HG03439 (cell line): ENCODE data around the gene MTNR1B.

Experiments
- ATAC-seq: cut with Tn5 transposase; IDR thresholded peaks from one replicate; pipeline ENCODE4 v1.9.1; 2021; ENCODE audit warnings: mild to moderate bottlenecking, moderate library complexity; ENCODE audit not compliant: unreplicated experiment

The MTNR1B gene

DNA sequence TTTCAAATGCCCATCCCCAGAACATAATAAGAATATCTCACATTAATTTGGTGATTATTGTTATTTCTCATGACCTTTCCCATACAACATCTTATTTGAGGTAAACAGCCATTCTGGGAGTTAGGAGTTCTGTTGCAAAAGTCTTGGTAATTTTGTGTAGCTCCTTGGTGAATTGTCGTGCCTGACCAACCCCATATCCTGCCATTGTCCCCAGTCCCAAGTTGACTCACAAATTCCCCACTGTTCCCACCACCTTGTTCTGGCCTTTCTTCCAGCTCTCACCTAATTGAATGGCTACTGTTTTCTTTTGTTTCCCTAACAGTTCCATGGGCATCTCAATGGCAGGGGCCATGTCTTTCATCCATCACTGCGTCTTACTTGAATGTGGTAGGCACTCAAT is 8.0 kb downstream of the MTNR1B start:
- ATAC-seq, result no peak

DNA sequence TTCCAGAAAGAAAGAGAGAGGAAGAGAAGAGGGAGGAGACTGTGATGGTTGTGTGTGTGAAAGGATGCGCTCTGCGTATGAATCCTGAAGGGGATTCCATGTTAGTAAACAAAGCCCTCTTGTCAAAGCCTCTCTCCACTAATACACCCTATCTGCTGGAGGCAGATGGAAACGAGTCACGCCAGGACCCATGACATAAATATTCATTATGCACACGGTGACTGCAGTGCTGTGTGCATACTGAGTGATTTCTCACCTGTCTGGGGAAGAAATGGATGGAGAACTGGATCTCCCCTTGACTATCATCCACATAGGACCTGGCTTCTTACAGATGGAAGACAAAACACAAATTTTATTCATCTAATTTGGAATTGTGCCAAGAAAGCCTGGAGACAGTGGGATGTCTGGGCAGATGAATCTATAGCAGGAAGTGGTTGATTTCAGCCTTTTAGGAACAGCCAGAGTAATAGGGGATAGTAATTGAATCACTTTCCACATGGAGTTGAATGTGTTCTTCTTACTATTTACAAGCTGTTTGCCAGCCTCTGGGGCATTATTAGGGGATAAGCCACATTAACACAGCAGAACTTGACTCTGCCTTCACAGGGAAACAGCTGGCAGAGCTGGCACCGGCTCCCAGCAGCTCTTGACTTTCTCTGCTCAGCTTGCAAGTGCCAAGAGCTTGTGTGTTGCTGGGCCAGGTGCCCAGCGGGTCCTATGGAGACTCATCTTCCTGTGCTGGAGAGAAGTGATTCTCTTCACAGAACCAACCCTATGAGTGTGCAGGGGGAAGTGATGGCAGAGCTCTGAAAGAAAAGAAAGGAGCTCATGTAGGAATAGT is 9.0 kb downstream of the MTNR1B start:
- ATAC-seq, result no peak

DNA sequence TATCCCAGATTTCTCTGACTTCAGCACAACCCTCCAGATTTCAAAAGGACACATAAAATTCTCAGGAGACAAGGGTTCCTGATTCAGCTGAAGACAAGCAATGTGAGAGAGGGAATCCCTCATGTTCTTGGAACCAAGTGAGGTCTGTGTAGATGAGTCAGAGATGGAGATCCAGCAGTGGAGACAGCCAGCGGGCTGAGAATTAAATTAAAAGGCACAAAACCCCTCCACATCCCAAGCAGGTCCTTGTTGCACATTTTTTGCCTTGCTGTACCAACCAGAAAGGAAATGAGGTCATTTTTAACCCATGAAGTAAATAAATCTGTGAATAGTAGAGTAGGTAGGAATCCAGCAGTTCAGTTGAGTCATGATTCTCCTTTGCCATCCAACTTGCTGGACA is 9.7 kb downstream of the MTNR1B start:
- ATAC-seq, result no peak

DNA sequence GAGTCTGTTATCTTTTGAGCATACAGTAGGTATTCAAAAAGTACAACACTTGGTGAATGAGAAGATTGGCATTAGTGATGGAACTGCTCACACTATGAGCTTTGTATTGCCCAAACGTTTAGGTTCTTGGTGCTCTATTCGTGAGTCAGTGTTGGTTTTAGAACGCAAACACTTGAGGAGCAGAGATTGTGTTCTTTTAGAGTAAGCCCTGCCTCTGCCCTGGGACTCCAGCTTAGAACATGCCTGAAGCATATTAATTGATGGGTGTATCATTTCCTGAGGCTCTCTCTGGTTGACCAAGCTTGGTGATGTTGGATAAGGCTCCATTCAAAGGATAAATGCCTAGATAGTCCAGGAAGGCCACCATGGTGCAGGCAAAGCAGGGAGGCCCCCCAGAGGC is 10.9 kb downstream of the MTNR1B start:
- no peak for ATAC-seq

DNA sequence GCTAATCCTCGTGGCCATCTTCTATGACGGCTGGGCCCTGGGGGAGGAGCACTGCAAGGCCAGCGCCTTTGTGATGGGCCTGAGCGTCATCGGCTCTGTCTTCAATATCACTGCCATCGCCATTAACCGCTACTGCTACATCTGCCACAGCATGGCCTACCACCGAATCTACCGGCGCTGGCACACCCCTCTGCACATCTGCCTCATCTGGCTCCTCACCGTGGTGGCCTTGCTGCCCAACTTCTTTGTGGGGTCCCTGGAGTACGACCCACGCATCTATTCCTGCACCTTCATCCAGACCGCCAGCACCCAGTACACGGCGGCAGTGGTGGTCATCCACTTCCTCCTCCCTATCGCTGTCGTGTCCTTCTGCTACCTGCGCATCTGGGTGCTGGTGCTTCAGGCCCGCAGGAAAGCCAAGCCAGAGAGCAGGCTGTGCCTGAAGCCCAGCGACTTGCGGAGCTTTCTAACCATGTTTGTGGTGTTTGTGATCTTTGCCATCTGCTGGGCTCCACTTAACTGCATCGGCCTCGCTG is 12.1 kb downstream of the MTNR1B start:
- no peak for ATAC-seq

DNA sequence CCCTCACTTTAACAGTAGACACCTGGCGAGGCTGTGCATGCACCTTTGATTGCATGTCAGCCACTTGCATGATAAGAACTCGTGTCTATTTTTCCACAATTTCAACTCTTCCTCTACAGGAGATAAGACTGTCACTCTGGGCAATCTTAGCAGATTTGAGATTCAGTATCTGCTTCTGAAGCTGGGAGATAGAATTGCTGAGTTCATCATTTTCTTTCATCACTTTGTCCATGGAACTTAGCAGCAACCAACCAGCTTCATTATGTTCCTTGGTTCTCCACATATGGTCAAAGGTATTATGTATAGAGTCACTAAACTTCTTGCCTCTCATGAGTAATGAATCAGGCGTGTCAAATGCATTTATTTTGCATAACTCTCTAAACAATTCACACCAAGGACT is 17.1 kb downstream of the MTNR1B start:
- ATAC-seq, result no peak

DNA sequence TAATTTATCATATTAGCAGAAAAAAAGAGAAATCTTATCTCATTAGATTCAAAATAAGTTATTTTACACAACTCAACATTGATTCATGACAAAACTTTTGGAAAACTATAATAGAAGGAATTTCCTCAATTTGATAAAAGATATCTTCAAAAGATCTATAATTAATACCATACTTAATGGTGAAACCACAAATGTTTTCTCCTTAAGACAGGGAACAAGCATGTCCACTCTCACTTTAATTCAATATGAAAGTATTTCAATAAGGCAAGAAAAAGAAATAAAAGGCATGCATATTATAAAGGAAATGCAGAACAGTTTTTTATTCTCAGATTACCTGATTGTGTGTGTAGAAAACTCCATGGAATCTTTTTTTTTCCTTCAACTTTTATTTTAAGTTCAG is 23.6 kb downstream of the MTNR1B start:
- ATAC-seq, result no peak

DNA sequence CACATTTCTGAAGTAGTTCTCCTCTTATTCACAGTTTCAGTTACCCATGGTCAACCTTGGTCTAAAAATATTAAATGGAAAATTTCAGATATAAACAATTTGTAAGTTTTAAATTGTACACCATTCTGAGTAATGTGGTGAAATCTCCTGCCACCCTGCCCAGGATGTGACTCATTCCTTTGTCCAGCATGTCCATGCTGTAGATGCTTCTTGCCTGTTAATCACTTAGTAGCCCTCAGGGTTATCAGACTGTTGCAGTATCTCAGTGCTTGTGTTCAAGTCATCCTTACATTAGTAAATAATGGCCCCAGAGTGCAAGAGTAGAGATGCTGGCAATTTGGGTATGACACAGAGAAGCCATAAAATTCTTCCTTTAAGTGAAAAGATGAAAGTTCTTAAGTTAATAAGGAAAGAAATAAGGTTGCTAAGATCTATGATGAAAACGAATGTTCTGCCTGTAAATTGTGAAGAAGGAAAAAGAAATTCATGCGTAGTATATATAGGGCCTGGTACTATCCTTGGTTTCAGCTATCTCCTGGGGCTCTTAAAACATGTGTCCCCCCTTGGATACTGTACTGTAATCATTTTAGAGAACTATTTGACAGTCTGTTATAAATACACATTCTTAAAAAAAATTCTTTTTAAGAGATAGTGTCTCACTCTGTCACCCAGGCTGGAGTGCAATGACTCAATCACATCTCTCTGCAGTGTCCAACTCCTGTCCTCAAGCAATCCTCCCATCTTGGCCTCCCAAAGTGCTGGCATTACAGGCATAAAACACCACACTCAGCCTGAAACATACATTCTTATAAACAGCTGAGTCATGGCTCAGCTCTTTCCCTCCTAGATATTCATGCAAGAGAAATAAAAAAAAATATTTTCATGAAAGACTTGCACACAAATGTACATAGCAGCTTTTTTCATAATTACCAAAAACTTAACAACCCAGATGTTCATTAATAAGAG is 31.3 kb downstream of the MTNR1B start:
- ATAC-seq, result no peak

DNA sequence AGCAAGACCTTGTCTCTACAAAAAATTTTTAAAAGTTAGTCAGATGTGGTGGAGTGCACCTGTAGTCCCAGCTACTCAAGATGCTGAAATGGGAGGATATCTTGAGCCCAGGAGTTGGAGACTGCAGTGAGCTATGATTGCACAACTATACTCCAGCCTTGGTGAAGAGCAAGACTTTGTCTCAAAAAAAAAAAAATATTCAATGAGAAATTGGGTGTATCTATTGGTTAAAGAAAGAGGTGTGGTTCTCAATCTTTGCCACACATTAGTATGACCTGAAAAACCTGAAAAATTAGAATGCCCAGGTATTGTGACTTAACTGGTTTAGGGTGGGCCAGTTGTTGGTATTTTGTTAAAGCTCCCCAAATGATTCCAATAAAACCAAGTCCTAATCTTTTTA is 32.4 kb downstream of the MTNR1B start:
- ATAC-seq, result no peak

DNA sequence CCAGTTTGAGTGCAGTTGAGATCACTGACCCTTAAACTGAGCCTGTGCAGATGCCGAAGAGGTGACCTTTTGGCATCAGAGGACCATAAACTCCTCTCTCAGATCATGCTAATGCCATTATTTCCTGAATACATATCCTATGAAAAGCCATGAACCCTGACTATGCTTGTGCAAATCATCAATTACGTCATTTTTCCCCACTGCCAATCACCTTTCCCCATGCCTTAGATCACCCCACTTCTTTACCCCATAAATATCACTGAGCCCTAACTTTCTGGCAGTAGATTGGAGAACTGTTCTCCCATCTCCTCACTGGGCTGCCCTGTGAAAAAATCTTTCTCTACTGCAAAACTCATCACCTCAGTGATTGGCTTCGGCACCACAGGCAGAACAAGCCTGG is 32.9 kb downstream of the MTNR1B start:
- ATAC-seq, result no peak

DNA sequence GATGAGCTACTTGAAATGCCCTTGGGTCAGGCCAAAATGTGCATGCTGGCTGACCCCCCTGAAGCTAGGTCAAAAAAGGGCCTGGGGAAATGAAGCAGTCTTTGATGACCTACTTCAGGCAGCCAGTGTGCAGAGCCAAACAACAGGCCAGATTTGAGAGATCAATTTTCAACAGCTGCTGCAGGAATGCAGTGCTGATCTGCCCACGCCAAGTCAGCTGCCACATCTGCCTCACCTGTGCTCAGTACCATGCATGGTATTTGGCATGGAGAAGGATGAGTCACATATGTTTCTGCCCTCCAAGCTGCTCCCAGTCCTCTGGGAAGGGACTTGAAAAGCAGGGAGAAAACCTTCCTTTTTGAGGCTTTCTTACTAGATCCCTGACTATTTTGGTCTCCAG is 35.8 kb downstream of the MTNR1B start:
- no peak for ATAC-seq

DNA sequence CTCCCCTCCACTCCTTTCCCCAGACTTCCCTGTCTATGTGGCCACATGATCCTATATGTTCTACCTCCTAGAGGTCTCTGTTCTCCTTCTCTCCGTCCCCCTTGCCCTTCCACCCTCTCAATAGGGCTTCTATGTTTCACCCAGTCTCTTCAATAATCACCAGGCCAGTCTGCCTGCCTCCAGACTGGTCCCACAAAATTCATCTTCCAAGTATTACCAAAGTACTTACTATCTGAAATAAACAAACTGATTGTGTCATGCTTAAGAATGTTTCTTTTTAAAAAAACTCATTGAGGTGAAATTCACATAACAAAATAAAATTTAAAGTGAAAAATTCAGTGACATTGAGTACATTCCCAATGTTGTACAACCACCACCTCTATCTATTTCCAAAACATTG is 44.2 kb downstream of the MTNR1B start:
- no peak for ATAC-seq

DNA sequence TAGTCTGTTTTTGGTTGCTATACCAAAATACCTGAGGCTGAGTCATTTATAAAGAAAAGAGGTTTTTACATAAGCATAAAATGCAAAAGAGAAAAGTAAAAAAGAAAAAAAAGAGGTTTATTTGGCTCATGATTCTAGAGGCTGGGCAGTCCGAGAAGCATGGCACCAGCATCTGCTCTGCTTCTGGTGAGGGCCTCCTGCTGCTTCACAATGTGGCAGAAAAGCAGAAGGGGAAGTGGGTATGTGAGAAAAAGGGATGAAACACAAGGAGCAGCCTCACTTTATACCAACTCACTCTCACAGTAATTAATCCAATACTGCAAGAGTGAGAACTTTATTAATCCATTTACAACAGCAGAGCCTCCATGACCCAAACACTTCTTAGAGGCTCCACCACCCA is 47.1 kb downstream of the MTNR1B start:
- ATAC-seq, result no peak

DNA sequence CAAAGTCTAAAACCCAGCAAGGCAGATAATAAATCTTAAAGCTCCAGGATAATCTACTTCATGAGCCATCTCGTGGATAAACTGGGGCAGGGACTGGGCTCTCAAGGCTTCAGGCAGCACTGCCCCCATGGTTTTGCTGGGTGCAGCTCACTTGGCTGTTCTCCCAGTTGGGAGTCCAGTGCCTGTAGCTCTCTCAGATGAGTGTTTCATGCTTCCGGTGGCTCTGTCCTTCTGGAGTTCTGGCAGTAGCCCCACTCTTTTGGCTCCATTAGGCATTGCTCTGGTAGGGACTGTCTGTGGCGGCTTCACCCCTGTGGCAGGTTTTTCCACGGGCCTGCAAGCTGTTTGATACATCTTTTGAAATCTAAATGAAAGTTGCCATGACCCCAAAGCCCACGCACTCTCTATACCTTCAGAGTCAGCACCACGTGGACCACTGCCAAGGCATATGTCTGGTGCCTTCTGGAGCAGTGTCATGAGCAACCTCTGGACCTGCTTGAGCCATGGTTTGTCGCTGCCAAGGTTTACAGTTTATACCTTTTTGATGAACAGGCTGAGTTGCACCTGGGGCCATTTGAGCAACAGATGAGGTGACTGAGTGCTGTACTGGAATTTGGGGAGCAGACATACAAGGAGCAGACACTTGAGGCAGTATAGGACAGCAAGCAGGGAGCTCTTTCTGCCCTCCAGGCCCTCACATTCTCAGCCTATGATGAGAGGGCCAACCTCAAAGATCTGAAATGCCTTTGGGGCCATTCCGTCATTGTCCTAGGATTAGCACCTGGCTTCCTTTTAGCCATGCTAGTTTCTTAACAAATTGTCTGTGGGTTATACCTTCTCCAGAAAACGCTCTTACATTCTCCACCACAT is 48.6 kb downstream of the MTNR1B start:
- ATAC-seq, result no peak

DNA sequence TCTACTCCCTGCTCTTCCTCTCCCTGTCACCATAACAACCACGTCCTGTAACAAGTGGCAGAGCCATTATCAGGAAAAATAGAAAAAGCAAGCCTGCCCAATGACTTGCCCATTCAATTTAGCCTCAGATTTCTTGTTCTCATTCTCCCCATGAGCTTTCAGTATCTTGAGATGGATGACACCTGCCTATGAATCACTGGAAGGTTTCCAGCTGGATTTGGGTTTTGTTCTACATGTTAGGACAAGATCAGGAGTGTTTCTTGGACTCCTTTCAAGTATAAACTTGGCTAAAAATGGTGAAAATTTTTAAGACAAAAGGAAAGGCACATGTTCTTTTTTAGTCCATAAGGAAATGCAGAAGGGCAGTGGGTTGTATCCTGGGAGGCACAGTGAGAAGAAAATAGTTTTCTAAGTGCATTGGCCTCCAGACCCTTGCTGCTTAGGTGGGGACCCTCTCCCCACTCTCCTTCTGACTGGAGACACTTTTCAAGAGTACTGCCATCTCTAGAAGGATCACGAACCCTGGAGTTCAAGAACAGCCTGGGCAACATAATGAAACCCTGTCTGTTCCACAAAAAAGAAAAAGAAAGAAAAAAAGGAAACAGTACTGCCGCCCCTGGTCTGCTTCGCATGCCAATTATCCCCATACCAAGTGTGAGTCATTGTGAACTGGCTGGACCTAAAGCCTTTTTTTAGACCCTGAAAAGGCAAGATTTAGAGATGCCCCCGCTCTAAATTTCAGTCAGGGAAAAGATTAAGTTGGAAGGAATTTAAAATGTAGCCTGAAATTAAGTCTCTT is 51.0 kb downstream of the MTNR1B start:
- no peak for ATAC-seq

DNA sequence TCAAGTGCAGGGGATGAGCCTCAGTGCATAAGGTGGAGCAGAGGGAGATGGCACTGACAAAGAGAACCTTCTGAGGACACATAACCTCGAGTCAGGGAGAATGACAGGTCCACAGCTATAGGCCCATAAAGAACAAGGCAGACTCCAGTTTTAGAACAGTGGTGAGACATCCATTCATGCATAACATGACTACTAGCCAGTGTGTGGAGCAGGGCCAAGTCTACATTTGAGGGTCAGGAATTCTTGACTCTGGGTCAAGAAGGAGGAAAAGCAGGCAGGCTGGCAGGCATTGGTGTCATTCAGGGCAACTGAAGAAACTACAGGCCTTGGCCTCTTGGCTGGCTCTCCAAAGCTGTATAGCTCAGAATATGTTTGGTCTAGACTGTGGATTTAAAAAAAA is 54.9 kb downstream of the MTNR1B start:
- no peak for ATAC-seq

DNA sequence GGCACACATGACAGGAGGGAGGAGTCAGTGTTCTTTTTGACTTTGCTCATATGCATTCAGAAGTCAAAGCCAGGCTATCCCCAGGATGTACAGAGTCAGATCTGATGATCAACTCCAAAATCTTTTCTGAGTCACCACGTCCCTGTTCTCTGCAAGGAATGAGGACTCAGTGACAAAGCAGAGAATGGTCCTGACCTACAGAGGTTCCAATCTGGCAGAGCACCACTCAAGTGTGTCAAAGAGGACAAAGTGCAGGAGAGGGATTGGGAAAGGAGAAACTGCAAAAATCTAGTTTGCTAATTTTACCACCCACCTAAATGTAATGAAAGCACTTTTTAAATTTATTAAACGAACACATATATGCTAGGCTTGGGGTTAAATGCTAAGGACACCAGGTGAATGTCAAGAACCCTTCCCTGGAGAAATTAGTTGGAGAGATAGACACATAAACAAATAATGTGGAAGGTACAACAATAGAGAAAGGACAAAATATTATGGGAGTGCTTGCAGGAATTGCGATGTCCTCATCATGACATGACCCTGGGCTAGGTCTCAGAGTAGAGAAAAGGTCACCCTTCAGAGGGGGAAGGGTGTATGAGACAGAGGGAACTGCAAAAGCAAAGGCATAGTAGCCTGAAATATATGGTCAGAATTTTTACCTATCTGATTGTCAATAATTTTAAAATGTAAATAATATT is 56.3 kb downstream of the MTNR1B start:
- ATAC-seq, result no peak

DNA sequence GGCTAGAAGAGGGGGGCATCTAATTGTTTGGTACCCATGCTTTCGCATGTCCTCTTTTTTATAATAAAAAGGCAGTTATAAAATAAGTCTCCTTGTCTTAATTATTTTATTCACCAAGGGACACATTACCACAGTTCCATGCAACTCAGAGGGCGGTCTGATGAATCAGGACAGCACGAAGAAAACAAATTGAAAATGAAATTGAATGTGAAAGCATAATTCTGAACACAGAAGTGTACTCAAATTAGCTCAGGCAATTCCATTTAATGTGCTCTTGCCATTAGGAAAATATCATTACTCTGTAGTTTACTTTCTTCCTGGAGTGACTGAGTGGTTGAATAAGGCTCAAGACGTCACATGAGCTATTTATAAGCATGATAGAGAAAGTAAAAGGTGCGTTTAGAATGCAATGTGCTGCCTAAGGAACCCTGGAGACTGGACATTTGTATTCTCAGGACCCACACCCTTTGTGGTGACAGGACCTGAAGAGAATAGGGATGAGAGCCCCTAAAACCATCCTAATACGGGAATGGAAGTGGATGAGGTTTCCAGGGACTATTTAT is 59.6 kb downstream of the MTNR1B start:
- peak; percentile 84 for ATAC-seq

DNA sequence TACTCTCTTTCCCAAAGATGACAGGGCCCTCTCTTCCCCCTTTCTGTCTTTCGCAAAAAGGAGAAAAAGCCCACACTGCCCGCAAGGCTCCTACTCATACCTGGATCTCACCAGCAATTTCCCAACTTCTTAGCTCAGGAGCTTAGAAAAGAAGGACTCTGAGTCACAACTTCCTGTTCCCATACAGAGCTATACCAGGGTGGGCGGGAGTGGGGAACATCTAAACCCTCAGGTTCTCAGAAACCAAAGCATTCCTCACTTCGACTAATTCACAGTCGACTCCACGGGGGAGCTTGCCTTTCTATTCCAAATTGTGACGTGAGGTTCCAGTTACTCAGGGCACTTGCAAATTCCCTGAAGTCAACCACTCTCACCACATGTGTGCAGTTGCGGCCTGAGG is 61.9 kb downstream of the MTNR1B start:
- ATAC-seq, result no peak
